GM18909 (cell line): ENCODE data around the gene MBD3L2.
"Not testable (repeated sequence)": the region's sequence is repeated elsewhere in the genome, so short reads cannot be mapped to it uniquely, and the experiment has no call there.

Experiments
- ATAC-seq: cut with Tn5 transposase; IDR thresholded peaks from one replicate; pipeline ENCODE4 v1.9.1; 2021; ENCODE audit warnings: mild to moderate bottlenecking; ENCODE audit not compliant: unreplicated experiment, poor library complexity

Gene MBD3L2

GRCh38 chr19:7049021-7049420 lies at the start of gene MBD3L2:
MBD3L2 (plus strand) TSS chr19:7049321; CDS start chr19:7049374, 53 bp downstream.
- ATAC-seq = not testable (repeated sequence)

DNA sequence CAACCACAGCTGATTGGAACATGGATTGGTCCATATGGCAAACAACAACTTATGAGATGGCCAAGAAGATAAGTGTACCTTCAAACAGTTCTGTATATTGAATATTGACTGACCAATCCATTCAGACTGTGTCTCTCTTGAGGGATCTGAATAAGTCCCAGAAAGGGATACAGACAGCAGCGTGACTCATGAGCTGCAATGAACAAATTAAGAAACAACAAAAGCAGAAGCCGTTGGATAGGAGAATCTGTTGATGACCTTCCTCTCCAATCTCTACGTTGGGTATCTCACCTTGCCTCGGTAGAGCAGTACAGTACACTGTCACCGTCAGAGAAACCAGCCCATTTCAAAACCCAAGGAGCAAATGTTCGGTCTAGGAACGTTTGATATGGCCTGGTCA lies 49.2 kb upstream of the MBD3L2 start:
- no peak for ATAC-seq

DNA sequence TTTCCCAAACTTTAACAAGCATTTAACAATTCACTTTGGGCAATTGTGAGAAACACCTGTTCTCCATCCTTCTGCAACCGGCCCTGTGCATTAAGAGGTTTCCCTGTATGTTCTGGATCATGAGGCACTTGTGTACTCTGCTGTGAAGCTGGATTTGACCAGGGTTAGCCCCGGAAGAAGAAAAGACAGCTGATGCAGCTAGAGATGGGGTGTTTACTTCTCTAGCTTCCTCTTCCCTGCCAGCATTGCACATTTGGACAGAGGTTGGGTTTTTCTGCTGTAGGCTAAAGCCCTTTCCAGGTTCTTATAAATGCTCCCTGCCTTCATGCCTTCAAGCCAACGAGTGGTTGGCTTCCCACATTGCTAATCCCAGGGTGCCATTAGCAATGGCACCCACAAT lies 48.8 kb upstream of the MBD3L2 start:
- no peak for ATAC-seq

GRCh38 chr19:7000816-7001215 lies 48.3 kb upstream of the MBD3L2 start:
- ATAC-seq = no peak

DNA sequence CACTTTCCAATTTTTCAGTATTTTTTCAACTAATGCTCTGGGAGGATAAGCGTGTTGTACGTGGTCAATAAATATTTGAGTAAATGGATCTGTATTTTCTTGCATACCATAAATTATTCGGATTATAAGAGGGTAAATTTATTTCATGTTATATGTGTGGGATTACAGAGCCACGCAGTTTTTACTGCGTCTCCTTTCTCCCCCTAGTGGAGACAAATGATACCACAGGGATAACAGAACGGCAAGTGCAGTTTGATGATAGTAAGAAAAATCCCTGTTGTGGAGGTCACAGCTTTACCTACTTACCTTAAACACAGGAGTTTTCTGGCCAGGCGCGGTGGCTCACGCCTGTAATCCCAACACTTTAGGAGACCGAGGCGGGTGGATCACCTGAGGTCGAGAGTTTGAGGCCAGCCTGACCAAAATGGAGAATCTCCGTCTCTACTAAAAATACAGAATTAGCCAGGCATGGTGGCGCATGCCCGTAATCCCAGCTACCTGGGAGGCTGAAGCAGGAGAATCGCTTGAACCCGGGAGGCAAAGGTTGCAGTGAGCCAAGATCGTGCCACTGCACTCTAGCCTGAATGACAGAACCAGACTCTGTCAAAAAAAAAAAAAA lies 44.7 kb upstream of the MBD3L2 start:
- ATAC-seq = no peak

- no peak for ATAC-seq
These were observed 42.9 kb upstream of the MBD3L2 start for GRCh38 chr19:7006135-7006704.

GRCh38 chr19:7007859-7008258 lies 41.3 kb upstream of the MBD3L2 start:
- no peak for ATAC-seq

GRCh38 chr19:7010722-7011593 lies 38.2 kb upstream of the MBD3L2 start:
- ATAC-seq = no peak

- ATAC-seq = no peak
These were observed 35.4 kb upstream of the MBD3L2 start for GRCh38 chr19:7013678-7014077.

DNA sequence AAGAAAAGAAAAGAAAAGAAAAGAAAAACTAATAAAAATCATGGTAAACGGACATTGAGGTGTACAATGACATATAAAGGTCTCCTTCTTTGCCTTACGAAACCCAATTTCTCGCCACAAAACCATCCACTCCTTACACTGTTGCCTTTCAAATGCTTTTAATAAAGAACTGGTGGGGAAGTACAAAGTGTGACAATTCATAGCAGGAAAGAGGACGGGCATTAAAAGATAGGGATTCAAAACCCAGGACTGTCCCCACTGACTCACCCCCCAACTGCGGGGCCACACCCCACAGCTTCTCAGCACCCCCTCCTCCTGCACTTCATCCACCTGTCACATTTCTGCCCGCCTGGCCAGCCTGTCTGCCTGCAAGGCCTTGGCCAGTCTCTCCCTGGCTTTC lies 30.3 kb upstream of the MBD3L2 start:
- ATAC-seq = no peak

GRCh38 chr19:7021331-7021730 lies 27.8 kb upstream of the MBD3L2 start, which contains the start of gene MBD3L2B:
MBD3L2B (minus strand) TSS chr19:7021431; CDS start chr19:7021397, 34 bp downstream.
- not testable (repeated sequence) for ATAC-seq

DNA sequence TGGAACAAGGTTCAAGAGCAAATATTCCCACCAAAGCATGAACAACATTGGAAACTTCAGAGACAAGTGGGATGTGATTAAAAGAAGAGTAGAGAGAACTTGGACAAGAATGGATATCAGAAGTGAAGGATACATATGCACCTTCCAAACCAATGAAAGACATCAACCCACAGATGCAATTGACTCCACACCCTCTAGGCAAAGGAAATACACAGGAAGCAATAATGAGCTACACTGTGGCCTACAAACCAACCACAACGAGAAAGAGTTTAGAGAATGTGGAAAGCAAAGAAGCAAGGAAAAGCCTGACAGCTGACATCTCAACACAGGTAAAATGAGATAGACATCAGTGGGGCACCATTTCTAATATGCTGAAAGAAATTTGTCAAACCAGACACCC lies 20.3 kb upstream of the MBD3L2 start:
- not testable (repeated sequence) for ATAC-seq

DNA sequence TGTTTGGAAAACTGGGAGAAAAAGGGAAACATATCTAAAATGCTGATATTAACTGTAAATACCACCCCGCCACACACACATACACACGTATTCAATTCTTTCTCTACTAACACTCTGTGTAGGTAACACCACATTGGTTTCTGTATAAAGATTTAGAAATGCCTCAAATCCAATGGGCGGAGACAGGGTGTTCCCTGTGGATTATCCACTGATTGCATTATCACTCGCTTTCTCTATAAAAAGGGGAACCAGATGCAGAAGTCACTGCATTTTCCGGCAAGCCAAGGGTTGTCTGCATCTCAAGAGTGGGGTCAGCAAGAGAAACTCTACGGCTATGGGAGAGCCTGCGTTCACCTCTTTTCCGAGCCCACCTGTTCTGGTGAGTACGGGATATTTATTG lies 18.8 kb upstream of the MBD3L2 start, which contains the start of gene MBD3L5:
TSS of gene MBD3L5 (plus strand) at position 301 of the 400 bp plus-strand sequence. CDS start at position 335, 34 bp downstream.
- not testable (repeated sequence) for ATAC-seq

DNA sequence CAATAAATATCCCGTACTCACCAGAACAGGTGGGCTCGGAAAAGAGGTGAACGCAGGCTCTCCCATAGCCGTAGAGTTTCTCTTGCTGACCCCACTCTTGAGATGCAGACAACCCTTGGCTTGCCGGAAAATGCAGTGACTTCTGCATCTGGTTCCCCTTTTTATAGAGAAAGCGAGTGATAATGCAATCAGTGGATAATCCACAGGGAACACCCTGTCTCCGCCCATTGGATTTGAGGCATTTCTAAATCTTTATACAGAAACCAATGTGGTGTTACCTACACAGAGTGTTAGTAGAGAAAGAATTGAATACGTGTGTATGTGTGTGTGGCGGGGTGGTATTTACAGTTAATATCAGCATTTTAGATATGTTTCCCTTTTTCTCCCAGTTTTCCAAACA lies 9.0 kb upstream of the MBD3L2 start, which contains the start of gene MBD3L4:
TSS of gene MBD3L4 (minus strand) at position 101 of the 400 bp plus-strand sequence. CDS start at position 66, 35 bp downstream.
- not testable (repeated sequence) for ATAC-seq

DNA sequence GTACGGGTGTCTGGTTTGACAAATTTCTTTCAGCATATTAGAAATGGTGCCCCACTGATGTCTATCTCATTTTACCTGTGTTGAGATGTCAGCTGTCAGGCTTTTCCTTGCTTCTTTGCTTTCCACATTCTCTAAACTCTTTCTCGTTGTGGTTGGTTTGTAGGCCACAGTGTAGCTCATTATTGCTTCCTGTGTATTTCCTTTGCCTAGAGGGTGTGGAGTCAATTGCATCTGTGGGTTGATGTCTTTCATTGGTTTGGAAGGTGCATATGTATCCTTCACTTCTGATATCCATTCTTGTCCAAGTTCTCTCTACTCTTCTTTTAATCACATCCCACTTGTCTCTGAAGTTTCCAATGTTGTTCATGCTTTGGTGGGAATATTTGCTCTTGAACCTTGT lies 7.6 kb upstream of the MBD3L2 start:
- not testable (repeated sequence) for ATAC-seq

DNA sequence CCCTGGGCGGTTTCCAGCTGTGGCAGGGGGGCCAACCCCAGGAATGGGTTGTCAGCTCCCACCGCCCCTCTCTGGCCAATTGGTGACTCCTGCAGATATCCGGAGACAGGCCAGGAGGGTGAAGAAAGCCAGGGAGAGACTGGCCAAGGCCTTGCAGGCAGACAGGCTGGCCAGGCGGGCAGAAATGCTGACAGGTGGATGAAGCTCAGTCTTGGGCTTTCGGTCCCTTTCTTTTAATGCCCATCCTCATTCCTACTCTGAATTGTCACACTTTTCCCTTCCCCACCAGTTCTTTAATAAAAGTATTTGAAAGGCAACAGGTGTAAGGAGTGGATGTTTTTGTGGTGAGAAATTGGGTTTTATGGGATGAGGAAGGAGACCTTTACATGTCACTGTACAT lies 2.3 kb downstream of the MBD3L2 start:
- ATAC-seq = not testable (repeated sequence)

DNA sequence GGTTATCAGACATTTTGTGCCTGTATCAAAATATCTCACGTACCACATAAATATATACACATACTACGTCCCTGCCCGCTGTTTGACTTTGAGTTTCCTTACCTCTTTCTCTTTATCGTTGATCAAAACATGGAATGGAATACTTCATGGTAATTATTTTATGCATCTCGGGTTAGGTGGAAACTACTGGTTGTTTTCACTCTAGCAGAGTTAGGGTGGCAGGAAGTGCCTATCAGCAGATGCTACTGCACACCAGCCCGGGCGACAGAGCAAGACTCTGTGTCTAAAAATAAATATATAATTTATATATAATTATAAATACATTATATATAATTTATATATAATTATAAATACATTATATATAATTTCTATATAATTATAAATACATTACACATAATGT lies 3.8 kb downstream of the MBD3L2 start:
- not testable (repeated sequence) for ATAC-seq

DNA sequence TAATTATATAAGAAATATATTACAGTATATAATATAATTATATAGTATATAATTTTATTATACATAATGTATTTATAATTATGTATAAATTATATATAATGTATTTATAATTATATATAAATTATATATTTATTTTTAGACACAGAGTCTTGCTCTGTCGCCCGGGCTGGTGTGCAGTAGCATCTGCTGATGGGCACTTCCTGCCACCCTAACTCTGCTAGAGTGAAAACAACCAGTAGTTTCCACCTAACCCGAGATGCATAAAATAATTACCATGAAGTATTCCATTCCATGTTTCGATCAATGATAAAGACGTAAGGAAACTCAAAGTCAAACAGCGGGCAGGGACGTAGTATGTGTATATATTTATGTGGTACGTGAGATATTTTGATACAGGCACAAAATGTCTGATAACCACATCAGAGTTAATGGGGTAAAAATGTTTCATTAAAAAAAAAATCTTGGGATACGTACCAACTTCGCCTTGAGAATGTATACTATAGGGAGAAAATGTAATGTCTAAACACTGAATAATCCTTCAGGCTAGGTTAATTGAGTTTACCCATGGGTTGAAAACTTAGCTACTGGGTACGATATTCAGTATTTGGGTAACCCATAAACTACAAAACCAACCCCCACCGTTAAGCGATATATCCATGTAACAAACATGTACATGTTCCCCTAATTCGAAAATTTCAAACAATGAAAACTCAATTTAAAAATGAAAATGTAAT lies 5.7 kb downstream of the MBD3L2 start:
- not testable (repeated sequence) for ATAC-seq

- ATAC-seq = not testable (repeated sequence)
These were observed 6.6 kb downstream of the MBD3L2 start for GRCh38 chr19:7055679-7056078.

DNA sequence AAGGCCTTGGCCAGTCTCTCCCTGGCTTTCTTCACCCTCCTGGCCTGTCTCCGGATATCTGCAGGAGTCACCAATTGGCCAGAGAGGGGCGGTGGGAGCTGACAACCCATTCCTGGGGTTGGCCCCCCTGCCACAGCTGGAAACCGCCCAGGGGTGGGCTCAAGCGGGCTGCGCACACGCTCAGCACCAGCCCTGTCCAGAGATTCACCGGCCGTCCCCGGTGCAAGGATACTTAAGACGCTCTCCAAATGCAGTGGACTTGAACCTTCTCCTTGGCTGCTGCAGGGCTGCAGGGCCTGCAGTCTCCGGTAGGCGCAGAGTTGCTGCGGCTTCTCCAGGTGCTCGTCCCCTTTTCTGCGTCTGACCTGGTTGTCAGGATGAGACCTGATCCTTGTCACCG lies 7.2 kb downstream of the MBD3L2 start:
- not testable (repeated sequence) for ATAC-seq
